Vagina (tissue), 2 donors: Measurements from ENCODE around the gene ARMC5.

Source experiments
- CTCF ChIP-seq, 3 experiments: fragments of 450-650 bp in 2 of 3; fragments of 200-600 bp in 1 of 3; sonication (generic) in 1 of 3; IDR thresholded peaks; one replicate each; pipeline ENCODE4 v1.5.1; 2017 to 2019; ENCODE audit warnings: antibody characterized with exemption in 3 of 3, mild to moderate bottlenecking in 2 of 3, moderate library complexity in 2 of 3
- POLR2A ChIP-seq, 2 donors: fragments of 450-650 bp; IDR thresholded peaks; one replicate each; pipeline ENCODE4 v1.6.1; 2017; ENCODE audit warnings: antibody characterized with exemption in 2 of 2, mild to moderate bottlenecking in 2 of 2, moderate library complexity in 2 of 2

- TF ChIP-seq POLR2A (IDR thresholded peaks at IDR 0.05) (no peak), CTCF (IDR thresholded peaks at IDR 0.05) (no peak)
These were observed 36.1 kb upstream of the ARMC5 start for GRCh38 chr16:31423241-31423640.
